Stomach (tissue), 4 donors: Measurements from ENCODE around the gene PKD1.
"Not testable (repeated sequence)": the region's sequence is repeated elsewhere in the genome, so short reads cannot be mapped to it uniquely, and the experiment has no call there.

Source experiments
- EP300 ChIP-seq: sonication (generic); formaldehyde crosslinking; IDR thresholded peaks from one replicate; pipeline ENCODE4 v1.6.1; 2017; ENCODE audit warnings: antibody characterized with exemption
- POLR2A ChIP-seq, 4 donors: fragments of 450-650 bp; IDR thresholded peaks; one replicate each; pipeline ENCODE4 v1.6.1; 2016; ENCODE audit warnings: antibody characterized with exemption in 4 of 4, control low read depth in 2 of 4, mild to moderate bottlenecking in 1 of 4, moderate library complexity in 1 of 4
- TF ChIP-seq, protein P1 (sequence below), 7 experiments: fragments of 450-650 bp in 4 of 7; fragments of 200-600 bp in 3 of 7; sonication (generic) in 3 of 7; IDR thresholded peaks; one replicate each; pipeline ENCODE4 v1.5.1; 2016 to 2019; ENCODE audit warnings: antibody characterized with exemption in 7 of 7, control low read depth in 2 of 7, mild to moderate bottlenecking in 1 of 7

DNA sequence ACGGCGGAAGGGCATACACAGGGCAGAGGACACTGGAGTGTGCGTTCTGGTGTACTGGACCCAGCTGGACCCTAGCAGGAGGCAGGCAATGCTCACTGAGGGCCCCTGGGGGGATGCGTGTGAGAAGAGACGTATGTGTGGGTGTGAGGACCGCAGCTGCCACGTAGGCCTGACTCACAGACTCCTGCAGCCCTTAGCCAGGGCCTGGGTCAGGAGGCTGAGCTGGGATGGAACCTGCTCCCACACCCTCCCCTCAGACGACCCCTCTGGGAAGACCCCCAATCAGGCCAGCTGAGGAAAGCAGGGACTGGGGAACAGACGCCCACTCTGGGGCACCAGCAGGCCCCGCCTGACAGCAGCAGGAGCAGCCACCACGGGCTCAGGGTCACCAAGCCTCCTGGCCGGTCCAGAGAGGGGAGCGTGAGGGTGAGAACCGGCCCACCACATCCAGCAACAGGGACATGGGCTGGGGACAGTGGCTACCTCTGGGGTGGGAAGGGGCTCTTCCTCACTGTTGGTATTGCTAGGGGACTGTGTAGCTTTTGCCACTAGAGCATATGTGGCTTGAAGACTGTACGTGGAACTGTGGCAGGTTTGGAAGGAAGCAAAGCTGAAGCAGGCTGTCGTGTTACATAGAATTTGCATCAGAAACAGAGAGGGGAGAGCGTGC lies 28.4 kb downstream of the PKD1 start:
- TF ChIP-seq, protein P1, sequence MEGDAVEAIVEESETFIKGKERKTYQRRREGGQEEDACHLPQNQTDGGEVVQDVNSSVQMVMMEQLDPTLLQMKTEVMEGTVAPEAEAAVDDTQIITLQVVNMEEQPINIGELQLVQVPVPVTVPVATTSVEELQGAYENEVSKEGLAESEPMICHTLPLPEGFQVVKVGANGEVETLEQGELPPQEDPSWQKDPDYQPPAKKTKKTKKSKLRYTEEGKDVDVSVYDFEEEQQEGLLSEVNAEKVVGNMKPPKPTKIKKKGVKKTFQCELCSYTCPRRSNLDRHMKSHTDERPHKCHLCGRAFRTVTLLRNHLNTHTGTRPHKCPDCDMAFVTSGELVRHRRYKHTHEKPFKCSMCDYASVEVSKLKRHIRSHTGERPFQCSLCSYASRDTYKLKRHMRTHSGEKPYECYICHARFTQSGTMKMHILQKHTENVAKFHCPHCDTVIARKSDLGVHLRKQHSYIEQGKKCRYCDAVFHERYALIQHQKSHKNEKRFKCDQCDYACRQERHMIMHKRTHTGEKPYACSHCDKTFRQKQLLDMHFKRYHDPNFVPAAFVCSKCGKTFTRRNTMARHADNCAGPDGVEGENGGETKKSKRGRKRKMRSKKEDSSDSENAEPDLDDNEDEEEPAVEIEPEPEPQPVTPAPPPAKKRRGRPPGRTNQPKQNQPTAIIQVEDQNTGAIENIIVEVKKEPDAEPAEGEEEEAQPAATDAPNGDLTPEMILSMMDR (IDR thresholded peaks at IDR 0.05) = not testable (repeated sequence)
- not testable (repeated sequence) for TF ChIP-seq POLR2A (IDR thresholded peaks at IDR 0.05); EP300
